Measurements from ENCODE around the gene NME7.
"Not testable (repeated sequence)": the region's sequence is repeated elsewhere in the genome, so short reads cannot be mapped to it uniquely, and the experiment has no call there.

The NME7 gene

DNA sequence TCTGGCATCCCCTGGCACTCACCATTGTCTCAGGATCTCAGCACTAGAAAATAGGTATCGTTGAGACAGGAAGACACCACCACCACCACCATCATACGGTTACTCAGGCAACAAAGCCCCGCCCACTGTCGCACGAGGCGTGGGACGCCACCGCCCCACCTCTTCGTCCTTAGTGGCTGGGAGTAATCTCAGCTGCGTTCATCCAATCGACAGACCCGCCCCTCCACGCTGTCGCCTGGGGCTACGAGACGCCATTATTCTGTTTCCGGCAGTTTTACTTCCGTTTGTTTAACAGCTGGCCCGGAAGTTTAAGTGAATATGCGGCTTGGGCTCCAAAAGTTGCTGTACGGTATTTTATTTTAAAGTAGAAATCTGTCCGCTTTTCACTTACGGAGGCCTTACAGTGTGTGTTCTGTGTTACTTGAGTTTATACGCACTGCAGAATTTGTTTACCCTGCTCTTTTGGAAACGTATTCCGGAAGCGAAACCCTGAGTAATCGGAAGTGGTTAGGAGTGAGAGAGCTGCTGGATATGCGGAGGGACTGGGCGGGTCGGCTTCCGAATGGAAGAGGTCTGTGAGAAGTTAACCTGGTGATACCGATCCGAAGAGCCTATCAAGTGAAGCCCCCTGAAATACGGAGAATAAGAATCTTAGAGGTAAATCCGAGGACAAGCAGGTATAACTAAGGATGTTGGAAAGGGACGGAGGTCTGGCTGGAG is at the start of gene NME7, which contains the start of gene BLZF1:
TSS of gene NME7 (minus strand) at position 112 of the 720 bp plus-strand sequence. CDS start at position 25, 87 bp downstream.
TSS of gene BLZF1 (plus strand) at position 510 of the 720 bp plus-strand sequence. CDS start 1,328 bp downstream, outside the sequence.
- DNase-seq, result peak; percentile 98

GRCh38 chr1:169414952-169415351 is 47.4 kb upstream of the NME7 start:
- no peak for DNase-seq

DNA sequence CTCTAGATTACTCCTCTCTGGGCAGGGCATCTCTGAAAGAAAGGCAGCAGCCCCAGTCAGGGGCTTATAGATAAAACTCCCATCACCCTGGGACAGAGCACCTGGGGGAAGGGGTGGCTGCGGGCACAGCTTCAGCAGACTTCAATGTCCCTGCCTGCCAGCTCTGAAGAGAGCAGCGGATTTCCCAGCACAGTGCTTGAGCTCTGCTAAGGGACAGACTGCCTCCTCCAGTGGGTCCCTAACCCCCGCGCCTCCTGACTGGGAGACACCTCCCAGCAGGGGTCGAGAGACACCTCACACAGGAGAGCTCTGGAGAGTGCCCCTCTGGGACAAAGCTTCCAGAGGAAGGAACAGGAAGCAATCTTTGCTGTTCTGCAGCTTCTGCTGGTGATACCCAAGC is 40.7 kb upstream of the NME7 start:
- not testable (repeated sequence) for DNase-seq

DNA sequence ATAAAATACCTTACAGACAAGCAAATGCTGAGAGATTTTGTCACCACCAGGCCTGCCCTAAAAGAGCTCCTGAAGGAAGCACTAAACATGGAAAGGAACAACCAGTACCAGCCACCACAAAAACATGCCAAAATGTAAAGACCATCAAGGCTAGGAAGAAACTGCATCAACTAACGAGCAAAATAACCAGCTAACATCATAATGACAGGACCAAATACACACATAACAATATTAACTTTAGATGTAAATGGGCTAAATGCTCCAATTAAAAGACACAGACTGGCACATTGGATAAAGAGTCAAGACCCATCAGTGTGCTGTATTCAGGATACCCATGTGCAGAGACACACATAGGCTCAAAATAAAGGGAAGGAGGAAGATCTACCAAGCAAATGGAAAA is 35.0 kb upstream of the NME7 start:
- DNase-seq, result not testable (repeated sequence)

GRCh38 chr1:169395955-169396354 is 28.4 kb upstream of the NME7 start:
- DNase-seq, result no peak

- no peak for DNase-seq
Observed at GRCh38 chr1:169392406-169392805, 24.8 kb upstream of the NME7 start.

- no peak for DNase-seq
Observed at GRCh38 chr1:169390303-169390702, 22.7 kb upstream of the NME7 start.

DNA sequence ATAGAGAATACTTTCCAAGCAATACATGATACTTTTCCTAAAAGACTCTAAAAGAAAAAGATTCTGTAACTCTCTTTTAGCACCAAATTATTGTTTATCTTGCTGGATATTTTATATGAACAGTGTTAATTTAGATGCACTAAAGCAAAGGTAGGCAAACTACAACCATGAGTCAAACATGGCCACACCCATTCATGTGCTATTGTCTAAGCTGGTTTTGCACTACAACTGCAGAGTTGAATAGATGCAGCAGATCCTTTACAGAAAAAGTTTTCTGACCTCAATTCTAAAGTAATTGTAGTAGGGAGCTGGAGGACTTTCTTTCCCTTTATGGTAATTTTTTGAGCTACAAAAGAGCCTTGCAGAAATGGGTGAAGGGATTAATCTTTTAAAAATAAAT is 19.8 kb upstream of the NME7 start:
- no peak for DNase-seq

DNA sequence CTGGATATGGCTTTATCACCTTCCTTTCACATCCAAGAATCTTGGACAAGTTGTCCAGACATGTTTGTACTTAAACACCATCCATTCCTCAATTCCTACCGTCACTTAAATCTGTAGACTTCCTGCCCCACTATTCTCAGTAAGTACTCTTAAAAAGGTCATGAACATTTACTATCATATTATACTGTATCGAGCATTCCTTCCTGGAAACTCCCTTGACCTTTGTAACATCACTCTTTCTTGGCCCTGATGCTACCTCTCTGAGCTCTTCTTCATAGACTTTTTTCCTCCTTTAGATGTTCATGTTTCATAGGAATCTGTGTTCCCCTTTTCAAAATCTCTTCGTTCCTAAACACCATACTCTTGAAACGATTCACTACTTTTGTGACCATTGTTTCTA is 15.9 kb upstream of the NME7 start:
- DNase-seq, result no peak

DNA sequence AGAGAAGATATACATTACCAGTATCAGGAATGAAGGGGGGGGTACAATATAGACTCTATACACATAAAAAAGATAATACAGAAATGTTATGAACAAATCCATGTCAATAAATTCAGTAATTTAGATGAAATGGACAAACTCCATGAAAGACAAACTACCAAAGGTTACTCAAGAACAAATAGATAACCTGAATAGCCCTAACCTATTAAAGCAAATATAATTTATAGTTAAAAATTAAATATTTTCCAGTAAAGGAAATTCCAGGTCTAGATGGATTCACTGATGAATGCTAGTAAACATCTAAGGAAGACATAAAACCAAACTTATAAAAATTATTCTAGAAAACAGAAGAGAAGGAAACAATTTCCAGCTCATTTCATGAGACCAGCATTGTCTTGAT is 13.6 kb upstream of the NME7 start:
- no peak for DNase-seq

DNA sequence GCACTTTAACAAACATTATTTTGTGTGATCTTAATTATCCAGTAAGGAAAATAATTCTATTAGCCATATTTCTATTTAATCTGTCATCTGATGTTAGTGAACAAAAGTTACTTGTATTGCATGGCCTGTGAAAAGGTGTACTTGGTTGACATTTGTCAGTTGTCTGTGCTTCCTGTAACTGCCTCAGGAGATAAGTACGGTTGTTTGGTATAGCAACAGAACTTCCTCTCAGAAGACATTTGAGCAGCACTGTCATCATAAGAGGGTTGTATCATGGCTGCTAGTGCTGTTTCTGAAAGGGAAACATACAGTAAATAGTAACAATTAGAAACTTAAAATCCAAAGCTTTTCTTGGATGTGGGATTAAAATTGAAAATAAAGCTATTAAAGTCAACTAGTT is 3.8 kb upstream of the NME7 start:
- DNase-seq, result no peak

- no peak for DNase-seq
Observed at GRCh38 chr1:169368406-169368769, 791 bp upstream of the NME7 start.

GRCh38 chr1:169367096-169367685 is 406 bp downstream of the NME7 start:
- DNase-seq, result no peak

- DNase-seq, result no peak
Observed at GRCh38 chr1:169364948-169365347, 2.6 kb downstream of the NME7 start.

DNA sequence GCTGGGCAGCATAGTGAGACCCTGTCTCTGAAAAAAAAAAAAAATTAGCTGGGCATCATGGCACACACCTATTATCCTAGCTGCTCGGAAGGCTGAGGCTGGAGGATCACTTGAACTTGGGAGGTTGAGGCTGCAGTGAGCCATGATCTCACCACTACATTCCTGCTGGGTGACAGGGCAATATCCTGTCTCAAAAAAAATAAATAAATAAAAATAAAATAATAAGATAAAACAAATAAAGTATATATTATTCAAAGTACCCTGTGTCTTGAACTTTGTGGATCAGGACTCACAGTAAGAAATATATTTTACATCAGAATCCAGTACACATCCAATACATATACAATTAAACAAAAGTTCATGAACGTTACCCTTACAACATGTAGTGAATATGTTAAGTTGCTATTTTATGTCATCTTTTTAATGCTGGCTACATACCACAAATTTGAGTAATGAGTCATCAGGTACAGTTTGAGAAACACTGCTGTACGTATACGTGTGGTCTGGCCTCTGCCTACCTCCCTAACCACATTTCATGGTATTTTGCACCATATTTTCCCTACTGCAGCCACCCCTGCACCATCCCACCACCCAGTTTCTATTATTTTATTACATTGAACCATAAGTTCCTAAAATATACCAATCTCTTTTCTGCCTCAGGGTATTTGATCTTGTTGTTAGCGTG is 4.4 kb downstream of the NME7 start:
- no peak for DNase-seq

DNA sequence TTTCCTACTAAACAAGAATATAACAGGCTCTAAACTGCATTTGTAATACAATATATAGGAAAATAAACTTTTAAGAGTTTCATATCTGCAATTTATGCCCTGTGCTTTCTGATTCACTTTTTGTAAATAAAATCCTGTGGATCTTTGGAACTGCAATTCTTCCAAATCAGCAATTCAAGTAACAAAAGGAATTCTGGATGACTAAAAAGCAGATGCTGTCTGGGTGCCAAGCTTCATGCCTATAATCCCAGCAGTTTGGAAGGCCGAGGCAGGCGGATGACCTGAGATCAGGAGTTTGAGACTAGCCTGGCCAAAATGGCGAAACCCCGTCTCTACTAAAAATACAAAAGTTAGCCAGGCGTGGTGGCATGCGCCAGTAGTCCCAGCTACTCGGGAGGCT is 6.3 kb downstream of the NME7 start:
- no peak for DNase-seq

GRCh38 chr1:169360415-169360814 is 7.2 kb downstream of the NME7 start:
- DNase-seq, result no peak

DNA sequence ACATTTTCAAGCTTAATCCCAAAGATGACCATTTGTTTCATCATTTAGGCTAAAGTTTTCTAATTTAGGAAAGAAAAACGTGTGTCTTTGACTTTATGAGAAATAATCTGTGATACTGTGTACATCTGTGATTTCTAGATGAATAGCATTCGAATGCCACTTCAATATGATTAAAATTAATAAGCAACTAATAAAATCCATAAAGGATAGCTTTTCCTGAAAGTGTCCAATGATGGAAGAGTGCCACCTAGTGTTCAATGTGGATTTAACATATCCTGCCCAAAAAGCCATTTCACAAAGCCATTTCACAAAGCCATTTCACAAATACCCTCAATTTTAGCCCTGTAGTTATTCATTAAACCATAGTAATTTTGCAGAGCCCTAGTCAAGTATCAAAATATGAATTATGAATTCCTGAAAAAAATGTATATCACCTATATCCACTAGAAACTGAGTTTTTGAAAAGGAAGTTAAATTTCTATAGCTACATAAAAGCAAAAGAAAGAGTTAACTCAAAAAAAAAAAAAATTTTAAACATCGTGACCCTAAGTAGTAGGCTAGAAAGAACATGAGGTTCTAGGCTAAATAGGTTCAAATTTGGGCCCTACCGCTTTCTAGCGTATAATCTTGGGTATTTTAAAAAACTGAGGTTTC is 19.1 kb downstream of the NME7 start:
- DNase-seq, result no peak

- DNase-seq, result no peak
Observed at GRCh38 chr1:169347688-169348382, 19.8 kb downstream of the NME7 start.

DNA sequence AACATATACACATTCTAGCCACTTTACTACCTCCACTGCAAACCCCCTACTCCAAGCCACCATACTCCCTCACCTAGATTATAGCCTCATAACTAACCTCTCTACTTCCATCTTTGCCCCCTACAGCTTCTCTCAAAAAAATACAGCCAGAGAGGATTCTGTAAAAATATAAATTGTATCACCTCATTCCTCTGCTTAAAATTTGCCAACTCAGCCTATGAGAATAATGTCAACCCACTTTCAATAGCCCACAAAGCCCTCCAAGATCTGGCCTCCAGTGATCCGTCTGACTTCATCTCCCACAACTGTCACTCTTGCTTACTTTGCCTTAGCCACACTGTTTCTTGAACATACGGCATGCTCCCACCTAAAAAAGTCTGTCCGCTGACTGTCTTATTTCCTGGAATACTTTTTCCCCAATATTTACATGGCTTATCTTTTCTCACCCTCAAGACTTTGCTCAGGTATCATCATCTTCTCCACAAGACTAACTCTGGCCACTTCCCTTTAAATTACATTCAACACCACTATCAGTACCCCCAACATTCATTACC is 21.5 kb downstream of the NME7 start:
- no peak for DNase-seq

GRCh38 chr1:169345511-169345910 is 22.1 kb downstream of the NME7 start:
- DNase-seq, result no peak

- not testable (repeated sequence) for DNase-seq
Observed at GRCh38 chr1:169342096-169342495, 25.5 kb downstream of the NME7 start.

DNA sequence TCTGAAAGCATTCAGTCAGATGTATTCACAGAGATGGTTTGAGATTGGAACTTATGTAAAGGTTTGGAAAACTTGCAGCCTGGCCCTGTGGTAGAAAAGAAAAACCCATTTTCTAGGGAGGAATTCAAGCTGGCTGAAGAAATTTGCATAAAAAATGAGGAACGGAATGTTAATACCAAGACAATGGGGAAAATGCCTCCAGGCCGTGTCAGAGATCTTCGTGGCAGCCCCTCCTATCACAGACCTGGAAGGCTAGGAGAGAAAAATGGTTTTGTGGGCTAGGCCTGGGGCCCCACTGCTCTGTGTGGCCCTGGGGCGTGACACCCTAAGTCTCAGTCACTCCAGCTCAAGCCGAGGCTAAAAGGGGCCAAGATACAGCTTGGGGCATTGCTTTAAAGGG is 26.7 kb downstream of the NME7 start:
- DNase-seq, result no peak

All from femur (tissue), 1 donor.